GM21825 (cell line): ENCODE data around the gene HHAT.

Experiments
- ATAC-seq: cut with Tn5 transposase; IDR thresholded peaks from one replicate; pipeline ENCODE4 v1.9.1; 2021; ENCODE audit warnings: mild to moderate bottlenecking, moderate library complexity; ENCODE audit not compliant: unreplicated experiment

The HHAT gene

GRCh38 chr1:210313046-210313595, 15.6 kb upstream of the HHAT start:
- no peak for ATAC-seq

GRCh38 chr1:210313921-210314320, 14.8 kb upstream of the HHAT start:
- ATAC-seq = no peak

DNA sequence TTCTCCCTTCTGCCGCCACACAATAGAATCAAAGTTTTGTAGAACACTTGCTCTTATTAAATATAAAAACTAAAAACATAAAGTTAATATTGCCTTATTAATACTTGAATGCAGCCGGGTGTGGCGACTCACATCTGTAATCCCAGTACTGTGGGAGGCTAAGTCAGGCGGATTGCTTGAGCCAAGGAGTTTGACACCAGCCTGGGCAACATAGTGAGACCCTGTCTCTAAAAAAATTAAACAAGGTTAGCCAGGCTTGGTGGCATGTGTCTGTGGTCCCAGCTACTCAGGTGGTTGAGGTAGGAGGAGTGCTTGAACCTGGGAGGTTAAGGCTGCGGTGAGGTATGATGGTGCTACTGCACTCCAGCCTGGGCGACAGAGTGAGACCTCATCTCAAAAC, 13.2 kb upstream of the HHAT start:
- no peak for ATAC-seq

GRCh38 chr1:210321131-210321530, 7.6 kb upstream of the HHAT start:
- no peak for ATAC-seq

GRCh38 chr1:210321552-210321951, 7.2 kb upstream of the HHAT start:
- no peak for ATAC-seq

DNA sequence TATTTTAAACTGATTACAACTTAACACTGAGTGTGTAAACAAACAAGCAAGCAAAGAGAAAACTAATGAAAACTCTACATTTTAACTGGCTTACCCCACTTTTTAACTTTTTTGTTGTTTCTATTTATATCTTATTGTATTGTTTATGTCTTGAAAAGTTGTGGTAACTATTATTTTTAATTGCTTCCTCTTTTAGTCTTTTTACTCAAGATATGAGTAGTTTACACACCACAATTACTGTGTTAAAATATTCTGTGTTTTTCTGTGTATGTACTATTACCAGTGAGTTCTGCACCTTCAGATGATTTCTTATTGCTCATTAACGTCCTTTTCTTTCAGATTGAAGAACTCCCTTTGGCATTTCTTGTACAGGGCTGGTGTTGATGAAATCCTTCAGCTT, 4.7 kb upstream of the HHAT start:
- no peak for ATAC-seq

DNA sequence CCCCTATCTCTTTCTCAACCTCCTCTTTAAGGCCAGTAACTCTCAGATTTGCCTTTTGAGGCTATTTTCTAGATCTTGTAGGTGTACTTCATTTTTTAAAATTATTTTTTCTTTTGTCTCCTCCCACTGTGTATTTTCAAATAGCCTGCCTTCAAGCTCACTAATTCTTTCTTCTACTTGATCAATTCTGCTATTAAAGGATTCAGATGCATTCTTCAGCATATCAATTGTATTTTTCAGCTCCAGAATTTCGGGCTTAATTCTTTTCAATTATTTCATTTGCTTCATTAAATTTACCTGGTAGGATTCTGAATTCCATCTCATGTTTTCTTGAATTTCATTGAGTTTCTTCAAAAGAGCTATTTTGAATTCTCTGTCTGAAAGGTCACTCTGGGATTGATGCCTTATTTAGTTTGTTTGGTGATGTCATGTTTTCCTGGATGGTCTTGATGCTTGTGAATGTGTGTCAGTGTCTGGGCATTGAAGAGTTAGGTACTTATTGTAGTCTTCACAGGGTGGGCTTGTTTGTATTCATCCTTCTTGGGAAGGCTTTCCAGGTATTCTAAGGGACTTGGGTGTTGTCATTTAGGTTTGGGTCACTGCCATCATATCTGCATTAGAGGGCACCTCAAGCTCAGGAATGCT, 3.6 kb upstream of the HHAT start:
- ATAC-seq = no peak

DNA sequence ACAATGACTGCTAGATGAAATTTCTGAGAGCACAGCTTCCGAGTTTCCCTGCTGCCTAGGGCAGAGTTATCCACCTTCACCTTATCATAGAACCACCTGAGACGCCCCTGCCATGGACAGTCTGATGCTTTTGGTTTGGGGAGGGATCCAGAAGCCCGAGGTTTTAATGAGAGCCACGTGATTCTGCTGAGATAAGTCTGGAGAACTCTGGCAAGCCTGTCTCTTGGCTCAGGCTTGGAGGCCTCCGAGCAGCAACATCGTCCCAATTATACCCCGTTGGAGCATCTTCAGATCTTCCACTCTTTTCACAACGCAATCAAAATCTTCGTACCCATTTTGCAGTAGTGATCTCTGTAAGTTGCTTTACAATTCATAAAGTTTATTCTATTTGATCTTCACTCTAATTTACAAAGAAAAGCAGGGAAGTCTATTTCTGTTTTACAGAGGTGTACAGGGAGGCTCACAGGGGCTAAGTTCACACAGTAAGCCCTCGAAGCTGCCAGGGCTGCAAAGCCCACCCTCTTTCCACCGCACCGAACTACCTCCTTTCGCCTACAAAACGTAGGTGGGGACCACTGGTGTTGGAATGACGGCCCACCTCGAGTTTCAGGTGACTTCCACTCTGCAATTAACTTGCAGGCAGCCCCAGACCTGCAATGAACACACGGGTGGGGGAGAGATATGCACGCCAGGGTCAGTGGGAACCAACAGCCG, 513 bp upstream of the HHAT start:
- no peak for ATAC-seq

DNA sequence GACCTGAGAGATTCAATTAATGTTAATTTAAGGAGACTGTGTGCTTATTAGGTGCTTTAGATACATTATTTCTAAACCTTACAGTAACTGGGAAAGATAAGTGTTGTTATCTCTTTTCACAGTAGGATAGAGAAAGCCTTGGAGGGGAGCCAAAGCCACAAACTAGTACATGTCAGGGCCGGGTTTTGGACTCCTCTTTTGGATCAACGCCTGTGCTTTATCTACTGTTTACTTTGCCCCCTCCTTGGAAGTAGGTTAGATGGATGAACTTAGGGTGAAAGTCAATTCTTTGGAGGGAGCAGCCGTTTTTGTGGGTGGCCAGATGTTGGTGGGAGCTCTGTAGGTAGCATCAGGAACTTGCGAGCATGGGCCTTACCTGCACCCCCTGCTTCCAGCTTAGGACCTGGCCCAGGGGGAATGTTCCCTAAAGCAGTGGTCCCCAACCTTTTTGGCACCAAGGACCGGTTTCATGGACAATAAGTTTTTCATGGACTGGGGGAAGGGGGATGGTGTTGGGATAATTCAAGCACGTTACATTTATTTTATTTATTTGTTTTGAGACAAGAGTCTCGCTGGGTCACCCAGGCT, 1.7 kb downstream of the HHAT start:
- no peak for ATAC-seq

- no peak for ATAC-seq
Measured at GRCh38 chr1:210332233-210332632, 3.5 kb downstream of the HHAT start.

DNA sequence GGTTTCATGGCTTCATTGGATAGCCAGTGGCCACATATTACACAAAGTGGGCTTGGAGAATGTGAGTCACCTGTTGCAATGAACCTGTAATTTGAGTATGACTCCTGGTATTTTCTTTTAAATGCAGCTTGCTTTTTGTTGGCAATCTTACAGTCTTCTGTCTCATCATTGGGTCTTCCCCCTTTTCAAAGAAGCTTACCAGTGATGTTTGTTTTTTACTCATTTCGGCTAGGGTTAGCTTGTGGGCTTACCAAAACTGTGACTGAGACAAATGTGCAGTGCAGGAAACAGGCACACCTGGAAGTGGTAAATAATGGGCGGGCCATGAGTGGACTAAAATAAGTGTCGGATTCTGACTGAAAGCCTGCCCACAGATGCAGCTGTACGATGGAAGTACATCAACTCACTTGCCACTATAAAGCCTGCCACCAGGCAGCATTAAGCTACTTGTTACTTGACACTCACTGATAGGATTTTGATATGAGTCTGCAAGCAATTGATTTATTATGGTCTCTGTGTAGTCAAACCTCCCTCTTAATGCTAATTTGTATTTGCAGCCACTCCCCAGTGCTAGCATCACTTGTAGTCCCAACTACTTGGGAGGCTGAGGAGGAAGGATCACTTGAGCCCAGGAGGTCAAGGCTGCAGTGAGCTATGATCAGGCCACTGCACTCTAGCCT, 4.2 kb downstream of the HHAT start:
- peak; percentile 81 for ATAC-seq

DNA sequence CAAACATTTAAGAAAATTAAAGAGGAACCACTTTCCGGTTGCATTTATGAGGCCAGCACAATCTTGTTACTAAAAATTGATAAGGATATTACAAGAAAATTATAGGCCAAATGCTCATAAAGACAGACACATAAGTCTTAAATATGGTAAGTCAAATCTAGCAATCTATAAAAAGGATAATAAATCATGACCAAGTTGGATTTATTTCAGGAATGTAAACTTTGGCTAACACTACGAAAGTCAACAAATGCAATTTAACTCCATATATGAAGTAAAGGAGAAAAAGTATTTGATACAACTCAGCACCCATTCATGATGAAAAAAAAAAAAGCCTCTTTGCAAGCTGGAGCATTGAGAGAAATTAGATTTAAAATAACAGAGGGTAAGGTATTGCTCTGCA, 6.3 kb downstream of the HHAT start:
- no peak for ATAC-seq

DNA sequence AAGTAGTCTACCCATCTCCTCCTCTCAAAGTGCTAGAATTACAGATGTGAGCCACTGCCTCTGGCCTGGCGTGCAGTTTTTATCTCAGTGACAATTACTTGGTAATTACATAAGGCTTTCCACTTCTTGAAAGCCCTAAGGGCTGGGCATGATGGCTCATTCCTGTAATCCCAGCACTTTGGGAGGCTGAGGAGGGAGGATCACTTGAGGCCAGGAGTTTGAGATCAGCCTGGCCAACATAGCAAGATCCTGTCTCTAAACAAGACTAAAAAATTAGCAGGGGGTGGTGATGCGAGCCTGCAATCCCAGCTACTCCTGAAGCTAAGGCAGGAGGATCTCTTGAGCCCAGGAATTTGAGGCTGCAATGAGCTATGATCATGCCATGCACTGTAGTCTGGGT, 7.7 kb downstream of the HHAT start:
- ATAC-seq = no peak

GRCh38 chr1:210339500-210339899, 10.8 kb downstream of the HHAT start:
- no peak for ATAC-seq

DNA sequence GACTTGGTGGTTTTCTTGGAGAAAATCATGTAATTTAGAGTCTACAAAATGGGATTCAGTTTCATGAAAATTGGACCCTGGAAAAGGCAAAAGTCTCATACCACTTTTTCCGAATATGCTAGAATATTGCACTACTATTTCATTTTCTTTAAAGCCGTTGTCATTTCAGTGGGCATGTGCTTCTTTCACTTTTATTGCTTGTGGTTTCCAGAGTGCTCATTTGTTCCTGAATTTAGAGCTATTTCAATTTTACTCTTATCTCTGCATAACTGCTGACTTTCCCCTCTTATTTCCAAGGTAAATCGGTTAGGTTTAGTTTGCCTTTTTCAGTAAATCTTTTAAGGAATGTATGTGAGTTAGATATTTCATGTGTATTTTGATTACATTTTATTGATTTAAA, 11.6 kb downstream of the HHAT start:
- no peak for ATAC-seq

GRCh38 chr1:210340841-210341240, 12.1 kb downstream of the HHAT start:
- no peak for ATAC-seq

GRCh38 chr1:210342986-210343780, 14.5 kb downstream of the HHAT start:
- peak; percentile 68 for ATAC-seq

DNA sequence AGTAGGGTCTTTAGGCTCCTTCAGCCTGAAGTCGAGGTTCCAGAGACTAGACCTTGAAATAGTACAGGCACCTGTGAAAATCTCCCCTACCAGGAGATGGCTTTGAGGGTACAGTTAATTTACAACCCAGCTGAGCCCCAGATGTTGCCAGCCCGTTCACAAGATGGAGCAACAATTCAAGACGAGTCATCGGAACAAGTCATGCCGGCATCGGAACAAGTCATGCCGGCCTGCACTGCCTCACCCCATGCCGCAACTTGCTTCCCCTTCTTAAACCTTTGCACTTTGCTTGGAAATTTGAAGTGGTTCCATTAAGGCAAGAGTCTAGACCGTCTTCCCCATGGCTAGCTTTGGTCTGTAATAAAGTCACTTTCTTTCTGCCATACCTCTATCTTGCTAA, 16.0 kb downstream of the HHAT start:
- ATAC-seq = no peak

- peak; percentile 34 for ATAC-seq
Measured at GRCh38 chr1:210347112-210347511, 18.4 kb downstream of the HHAT start.

DNA sequence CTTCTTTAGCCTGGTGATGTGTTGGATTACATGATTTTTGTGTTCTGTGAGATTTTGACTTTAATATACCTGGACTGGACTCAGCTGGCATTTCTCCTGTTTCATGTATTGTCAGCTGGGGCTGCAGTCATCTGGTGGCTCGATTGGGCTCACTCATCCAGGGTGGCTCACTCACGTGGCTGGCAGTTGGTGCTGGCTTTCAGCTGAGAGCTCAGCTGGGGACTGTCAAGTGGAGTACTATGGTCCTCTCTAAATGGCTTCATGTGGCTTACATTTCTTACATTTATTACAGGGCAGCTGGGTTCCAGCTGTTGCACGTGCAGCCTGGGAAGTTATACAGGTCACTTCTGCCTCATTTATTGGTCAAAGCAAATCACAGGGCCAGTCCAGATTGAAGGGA, 22.8 kb downstream of the HHAT start:
- ATAC-seq = no peak

DNA sequence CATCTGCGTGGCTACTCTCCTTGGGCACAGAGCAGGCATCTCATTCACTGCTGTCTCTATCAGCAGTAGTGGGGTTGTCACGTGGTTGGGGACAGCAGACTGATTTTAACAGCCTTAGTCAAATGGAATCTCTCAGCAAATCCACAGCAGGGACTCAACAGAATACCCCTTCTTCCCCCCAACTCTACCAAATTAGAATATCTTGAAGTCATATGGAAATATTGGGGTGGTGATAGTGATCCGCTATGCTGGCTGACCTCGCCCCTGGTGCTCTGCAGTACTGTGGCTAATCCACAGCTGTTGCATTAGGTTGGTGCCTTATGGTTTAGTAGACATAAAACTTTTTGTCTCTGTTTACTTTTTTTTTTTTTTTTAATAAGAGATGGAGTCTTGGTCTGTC, 23.9 kb downstream of the HHAT start:
- ATAC-seq = no peak
